Thoracic aorta (tissue), 2 donors: Measurements from ENCODE around the gene CREB3. TPM values are rescaled to one million over a fixed set of nuclear protein-coding genes. Genes with fewer than 3 reads are reported as not detected.

Source experiments
- ATAC-seq: fragments of 150-250 bp; one replicate; pipeline ENCODE4 v1.8.0; 2017; ENCODE audit warnings: low read depth; ENCODE audit not compliant: insufficient number of reproducible peaks, low FRiP score
- DNase-seq: peaks from one replicate; pipeline ENCODE4 v3.0.0-alpha.2; 2020; ENCODE audit warnings: low spot score
- H3K27ac ChIP-seq, 2 donors: fragments of 200-600 bp; sonication (generic); 1 replicate in 1 of 2; 2 replicates in 1 of 2; pipeline ENCODE4 v1.5.1; 2016; ENCODE audit warnings: mild to moderate bottlenecking in 2 of 2, moderate library complexity in 2 of 2
- H3K27me3 ChIP-seq: fragments of 200-600 bp; sonication (generic); replicated peaks from 2 replicates; pipeline ENCODE4 v1.6.0; 2016; ENCODE audit warnings: mild to moderate bottlenecking; ENCODE audit not compliant: insufficient read depth
- H3K36me3 ChIP-seq: fragments of 200-600 bp; sonication (generic); one replicate; pipeline ENCODE4 v1.5.1; 2016
- H3K4me1 ChIP-seq, 2 donors: fragments of 200-600 bp; sonication (generic); 1 replicate in 1 of 2; 2 replicates in 1 of 2; pipeline versions ENCODE4 v1.5.1 to v1.6.0; 2016; ENCODE audit warnings: low read depth in 2 of 2, mild to moderate bottlenecking in 1 of 2; ENCODE audit not compliant: control insufficient read depth in 1 of 2
- H3K4me3 ChIP-seq: fragments of 200-600 bp; sonication (generic); 2 replicates; pipeline ENCODE4 v1.5.1; 2016; ENCODE audit warnings: mild to moderate bottlenecking
- H3K9me3 ChIP-seq: fragments of 200-600 bp; sonication (generic); 2 replicates; pipeline ENCODE4 v1.5.1; 2016
- CTCF ChIP-seq: fragments of 200-600 bp; sonication (generic); IDR thresholded peaks from one replicate; pipeline ENCODE4 v1.5.1; 2019; ENCODE audit warnings: antibody characterized with exemption
- total RNA-seq, 2 donors: library from RNA; depleted of rRNA; stranded (reverse); fragments of >200 nt; gene quantifications; one replicate each; pipeline versions ENCODE4 v1.1.0 to v1.2.3, GENCODE V29; 2016

The CREB3 gene
- total RNA-seq, 2 donors from 2014 or later: 46.0 to 62.4 TPM

GRCh38 chr9:35700942-35701341, 31.5 kb upstream of the CREB3 start:
- ATAC-seq (no peak), DNase-seq (no peak)
- Histone ChIP-seq H3K4me3 (no peak overlapping the region), H3K4me1 (peaks cover 14 to 41% of the 10 kb centered on the region in 2 donors), H3K9me3 (no peaks in the 10 kb centered on the region), H3K27me3 (no peaks in the 10 kb centered on the region), H3K27ac (peak overlapping the region; percentile 99 to 100), H3K36me3 (peaks cover 93% of the 10 kb centered on the region)
- no peak for TF ChIP-seq CTCF

DNA sequence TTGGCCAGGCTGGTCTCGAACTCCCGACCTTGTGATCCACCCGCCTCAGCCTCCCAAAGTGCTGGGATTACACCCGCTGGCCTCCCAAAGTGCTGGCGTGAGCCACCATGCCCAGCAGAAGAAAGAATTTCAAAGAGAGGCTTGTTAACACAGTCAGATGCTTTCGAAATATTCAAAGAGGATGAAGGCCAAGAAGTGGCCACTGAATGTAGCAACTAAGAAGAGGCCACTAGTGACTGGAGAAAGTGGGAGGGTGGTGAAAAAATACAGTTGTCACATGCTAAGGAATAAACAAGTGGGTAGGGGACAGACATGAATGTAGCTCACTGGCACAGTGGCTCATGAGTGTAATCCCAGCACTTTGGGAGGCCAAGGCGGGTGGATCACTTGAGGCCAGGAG, 29.8 kb upstream of the CREB3 start:
- peaks cover 0 to 24% of the 10 kb centered on the region in 2 donors for H3K4me1 ChIP-seq
- no peak for TF ChIP-seq CTCF
- H3K9me3 ChIP-seq: no peaks in the 10 kb centered on the region
- no peak for DNase-seq
- no peak overlapping the region for H3K4me3 ChIP-seq
- peaks cover 99% of the 10 kb centered on the region for H3K36me3 ChIP-seq
- peak overlapping the region; percentile 99 to 100 for H3K27ac ChIP-seq
- ATAC-seq: no peak
- H3K27me3 ChIP-seq: no peaks in the 10 kb centered on the region

DNA sequence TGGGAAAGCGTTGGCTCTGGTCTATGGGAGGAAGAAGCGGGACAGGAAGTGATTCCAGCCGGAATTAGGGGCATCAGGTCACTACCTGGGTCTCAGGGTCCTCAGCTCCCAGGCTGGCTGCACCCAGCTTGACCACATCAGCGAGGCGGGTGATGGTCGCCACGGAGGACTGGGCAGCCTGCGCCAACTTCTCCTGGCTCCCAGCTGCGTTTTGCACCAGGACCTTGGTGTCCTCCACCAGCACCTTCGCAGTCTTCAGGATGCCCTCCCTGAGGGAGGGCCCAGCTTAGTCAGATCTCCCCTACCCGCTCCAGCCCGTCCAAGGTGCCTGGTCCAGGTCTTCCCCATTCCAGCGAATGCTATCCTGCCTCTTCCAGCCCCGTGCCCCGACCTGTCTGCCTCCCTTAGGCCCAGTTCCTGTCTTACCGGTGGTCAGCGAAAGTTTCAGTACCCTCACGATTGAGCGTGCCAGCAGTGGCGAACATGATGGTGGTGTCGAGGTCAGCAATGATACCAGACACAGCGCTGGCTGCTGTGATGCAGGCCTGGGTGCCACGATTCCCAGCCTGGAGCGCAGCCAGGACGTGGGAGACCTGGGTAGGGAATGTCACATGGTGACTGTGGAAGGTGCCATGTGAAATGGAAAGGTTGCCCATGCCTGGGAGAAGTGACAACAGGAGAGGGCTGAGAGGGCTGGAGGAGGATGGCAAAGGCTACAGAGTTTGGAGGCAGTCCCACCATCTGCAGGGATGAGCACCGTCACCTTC, 28.4 kb upstream of the CREB3 start:
- DNase-seq (no peak), ATAC-seq (no peak)
- Histone ChIP-seq H3K36me3 (peaks cover 98% of the 10 kb centered on the region), H3K4me3 (no peak overlapping the region), H3K4me1 (peaks cover 0 to 10% of the 10 kb centered on the region in 2 donors), H3K27ac (peak overlapping the region in 1 of 2 donors; percentile 34), H3K9me3 (no peaks in the 10 kb centered on the region), H3K27me3 (no peaks in the 10 kb centered on the region)
- no peak for TF ChIP-seq CTCF

GRCh38 chr9:35705372-35705771, 27.1 kb upstream of the CREB3 start:
- H3K27ac ChIP-seq: peak overlapping the region in 1 of 2 donors; percentile 34
- no peak for DNase-seq
- H3K36me3 ChIP-seq: peaks cover 91% of the 10 kb centered on the region

More at GRCh38 chr9:35705372-35705771, 27.1 kb upstream of the CREB3 start:
- no peak for TF ChIP-seq CTCF
- Histone ChIP-seq H3K4me3 (no peak overlapping the region), H3K4me1 (no peaks in the 10 kb centered on the region), H3K27me3 (no peaks in the 10 kb centered on the region), H3K9me3 (no peaks in the 10 kb centered on the region)
- ATAC-seq: no peak
